ENCODE results near the gene ANAPC5.
"Not testable (repeated sequence)": the region's sequence is repeated elsewhere in the genome, so short reads cannot be mapped to it uniquely, and the experiment has no call there.

ANAPC5 gene

GRCh38 chr12:121318121-121318520, 34.1 kb downstream of the ANAPC5 start:
- in situ Hi-C loops (cut with HindIII; ENCODE audit: low sequenced_read_pairs): loop anchor here (5.0 kb wide), 1 partner anchor 99 kb away; no protein-coding TSS in a partner anchor

- in situ Hi-C loops (cut with HindIII; ENCODE audit: low sequenced_read_pairs): no loop called here
Observed at GRCh38 chr12:121314431-121314830, 37.8 kb downstream of the ANAPC5 start.

GRCh38 chr12:121310231-121310630, 42.0 kb downstream of the ANAPC5 start:
- in situ Hi-C loops (cut with HindIII; ENCODE audit: low sequenced_read_pairs): not testable (repeated sequence)

GRCh38 chr12:121307397-121307796, 44.8 kb downstream of the ANAPC5 start:
- in situ Hi-C loops (cut with HindIII; ENCODE audit: low sequenced_read_pairs): not testable (repeated sequence)

- in situ Hi-C loops (cut with HindIII; ENCODE audit: low sequenced_read_pairs): no loop called here
Observed at GRCh38 chr12:121304306-121304705, 47.9 kb downstream of the ANAPC5 start.

- in situ Hi-C loops (cut with HindIII; ENCODE audit: low sequenced_read_pairs): no loop called here
Observed at GRCh38 chr12:121301876-121302275, 50.3 kb downstream of the ANAPC5 start.

- in situ Hi-C loops (cut with HindIII; ENCODE audit: low sequenced_read_pairs): no loop called here
Observed at GRCh38 chr12:121300083-121300819, 52.0 kb downstream of the ANAPC5 start.

GRCh38 chr12:121299662-121300061, 52.5 kb downstream of the ANAPC5 start:
- in situ Hi-C loops (cut with HindIII; ENCODE audit: low sequenced_read_pairs): no loop called here

GRCh38 chr12:121298411-121298810, 53.8 kb downstream of the ANAPC5 start:
- in situ Hi-C loops (cut with HindIII; ENCODE audit: low sequenced_read_pairs): not testable (repeated sequence)

GRCh38 chr12:121297435-121297991, 54.7 kb downstream of the ANAPC5 start:
- in situ Hi-C loops (cut with HindIII; ENCODE audit: low sequenced_read_pairs): no loop called here

- in situ Hi-C loops (cut with HindIII; ENCODE audit: low sequenced_read_pairs): no loop called here
Observed at GRCh38 chr12:121296618-121297434, 55.4 kb downstream of the ANAPC5 start, which contains the start of gene CAMKK2. Gene CAMKK2 (minus strand): TSS chr12:121296709. CDS start chr12:121274526, 22,183 bp downstream.

- in situ Hi-C loops (cut with HindIII; ENCODE audit: low sequenced_read_pairs): no loop called here
Observed at GRCh38 chr12:121295746-121296617, 56.2 kb downstream of the ANAPC5 start.

GRCh38 chr12:121295116-121295745, 57.0 kb downstream of the ANAPC5 start:
- in situ Hi-C loops (cut with HindIII; ENCODE audit: low sequenced_read_pairs): no loop called here

GRCh38 chr12:121294151-121294889, 57.9 kb downstream of the ANAPC5 start:
- in situ Hi-C loops (cut with HindIII; ENCODE audit: low sequenced_read_pairs): no loop called here

- in situ Hi-C loops (cut with HindIII; ENCODE audit: low sequenced_read_pairs): no loop called here
Observed at GRCh38 chr12:121293603-121294002, 58.6 kb downstream of the ANAPC5 start.

GRCh38 chr12:121290410-121290809, 61.8 kb downstream of the ANAPC5 start:
- in situ Hi-C loops (cut with HindIII; ENCODE audit: low sequenced_read_pairs): no loop called here

GRCh38 chr12:121289962-121290361, 62.2 kb downstream of the ANAPC5 start:
- in situ Hi-C loops (cut with HindIII; ENCODE audit: low sequenced_read_pairs): loop anchor here (5.0 to 10.0 kb wide), 2 partner anchors 72 to 595 kb away; no protein-coding TSS in a partner anchor

GRCh38 chr12:121288986-121289385, 63.2 kb downstream of the ANAPC5 start:
- in situ Hi-C loops (cut with HindIII; ENCODE audit: low sequenced_read_pairs): loop anchor here (5.0 to 10.0 kb wide), 2 partner anchors 73 to 594 kb away; no protein-coding TSS in a partner anchor

- in situ Hi-C loops (cut with HindIII; ENCODE audit: low sequenced_read_pairs): loop anchor here (5.0 to 10.0 kb wide), 2 partner anchors 74 to 594 kb away; no protein-coding TSS in a partner anchor
Observed at GRCh38 chr12:121288158-121288845, 63.9 kb downstream of the ANAPC5 start.

Measured in endothelial cell of hepatic sinusoid (primary cell).